HG02852 (cell line): Measurements from ENCODE around the gene SIAE.
A peak's percentile ranks its signal among the peaks of the same experiment; 100 is the strongest.

Source experiments
- ATAC-seq: cut with Tn5 transposase; IDR thresholded peaks from one replicate; pipeline ENCODE4 v1.9.1; 2021; ENCODE audit warnings: mild to moderate bottlenecking, moderate library complexity; ENCODE audit not compliant: unreplicated experiment

Gene SIAE, protein sequence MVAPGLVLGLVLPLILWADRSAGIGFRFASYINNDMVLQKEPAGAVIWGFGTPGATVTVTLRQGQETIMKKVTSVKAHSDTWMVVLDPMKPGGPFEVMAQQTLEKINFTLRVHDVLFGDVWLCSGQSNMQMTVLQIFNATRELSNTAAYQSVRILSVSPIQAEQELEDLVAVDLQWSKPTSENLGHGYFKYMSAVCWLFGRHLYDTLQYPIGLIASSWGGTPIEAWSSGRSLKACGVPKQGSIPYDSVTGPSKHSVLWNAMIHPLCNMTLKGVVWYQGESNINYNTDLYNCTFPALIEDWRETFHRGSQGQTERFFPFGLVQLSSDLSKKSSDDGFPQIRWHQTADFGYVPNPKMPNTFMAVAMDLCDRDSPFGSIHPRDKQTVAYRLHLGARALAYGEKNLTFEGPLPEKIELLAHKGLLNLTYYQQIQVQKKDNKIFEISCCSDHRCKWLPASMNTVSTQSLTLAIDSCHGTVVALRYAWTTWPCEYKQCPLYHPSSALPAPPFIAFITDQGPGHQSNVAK

GRCh38 chr11:124673333-124674167 is at the start of gene SIAE, which contains the start of gene SPA17:
Gene SIAE (minus strand): TSS chr11:124673739. CDS start chr11:124673708, 31 bp downstream.
Gene SPA17 (plus strand): TSS chr11:124673904. CDS start chr11:124675265, 1,361 bp downstream.
- ATAC-seq, result peak; percentile 88

DNA sequence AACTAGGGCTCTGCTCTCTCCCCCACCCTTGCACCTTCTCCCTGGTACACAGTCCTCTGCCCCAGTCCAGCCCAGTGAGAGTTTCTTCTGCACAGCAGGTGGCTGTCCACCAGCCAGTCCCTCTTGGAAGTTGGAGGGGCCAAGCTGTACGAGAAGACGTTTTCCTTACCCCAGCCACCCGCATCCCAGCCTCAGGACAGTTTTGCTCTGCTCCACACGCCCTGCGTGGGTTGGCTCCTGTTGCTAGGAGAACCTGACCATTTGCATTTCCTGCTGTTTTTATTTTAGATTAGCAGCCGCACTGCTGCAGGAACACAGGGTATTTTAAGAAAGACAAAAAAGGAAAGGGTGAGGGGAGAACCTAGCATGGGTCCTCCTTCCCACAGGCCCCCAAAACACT is 48.6 kb upstream of the SIAE start:
- no peak for ATAC-seq

DNA sequence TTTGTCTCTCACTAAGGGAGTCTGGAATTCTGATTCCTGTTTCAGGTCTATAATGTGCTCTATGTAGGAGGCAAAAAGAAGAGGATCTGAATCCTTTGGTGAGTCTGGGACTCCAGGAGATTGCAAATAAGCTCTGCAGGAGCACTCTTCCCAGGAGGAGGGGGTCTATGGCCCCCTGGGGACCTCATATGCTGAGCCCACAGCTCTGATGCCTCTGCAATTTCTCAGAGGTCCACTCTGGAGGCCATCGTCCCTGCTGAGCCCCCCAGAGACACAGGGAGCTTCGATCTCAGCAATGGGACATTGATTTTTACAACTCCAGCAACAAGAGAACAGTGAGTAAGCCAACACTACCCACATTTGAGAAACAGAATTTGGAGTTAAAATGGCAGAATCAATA is 46.0 kb upstream of the SIAE start:
- no peak for ATAC-seq

DNA sequence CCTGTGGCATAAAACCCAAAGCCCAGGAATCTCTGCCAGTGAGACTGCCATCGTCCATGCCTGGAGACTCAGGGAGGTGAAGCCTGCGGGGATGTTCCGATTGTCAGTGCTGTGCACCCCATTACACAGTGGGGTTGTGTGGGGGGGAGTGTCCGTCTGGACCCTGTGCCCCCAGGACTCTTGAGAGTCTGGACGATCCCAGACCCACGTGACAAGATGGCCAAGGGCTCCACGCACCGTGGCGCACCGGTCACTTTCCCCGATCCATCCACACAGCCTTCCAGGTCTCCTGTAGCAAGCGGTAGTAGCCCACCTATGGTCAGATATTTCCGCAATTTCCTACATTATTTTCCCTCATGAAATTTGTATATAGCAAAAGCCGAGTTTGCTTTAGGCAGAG is 45.3 kb upstream of the SIAE start:
- ATAC-seq, result no peak

- ATAC-seq, result no peak
Measured at GRCh38 chr11:124717786-124718651, 44.5 kb upstream of the SIAE start.

DNA sequence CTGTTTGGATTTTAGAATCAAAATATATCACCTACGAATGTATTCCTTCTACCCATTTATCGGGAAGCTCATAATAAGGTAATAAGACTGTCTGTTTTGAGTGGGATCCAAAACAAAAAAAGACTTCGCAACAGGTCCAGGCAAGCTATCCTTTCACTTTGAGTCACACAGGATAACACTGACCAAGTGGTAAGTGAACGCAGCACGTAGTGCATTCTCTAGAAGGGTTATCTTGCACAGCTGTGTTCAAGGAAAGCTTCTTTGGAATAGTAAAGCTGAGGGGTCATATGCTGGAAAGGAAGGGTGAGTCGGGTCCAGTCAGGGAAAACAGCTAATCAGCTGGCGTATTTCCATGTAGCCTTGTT is 43.9 kb upstream of the SIAE start:
- peak; percentile 59 for ATAC-seq

GRCh38 chr11:124716591-124716990 is 43.1 kb upstream of the SIAE start:
- ATAC-seq, result no peak

DNA sequence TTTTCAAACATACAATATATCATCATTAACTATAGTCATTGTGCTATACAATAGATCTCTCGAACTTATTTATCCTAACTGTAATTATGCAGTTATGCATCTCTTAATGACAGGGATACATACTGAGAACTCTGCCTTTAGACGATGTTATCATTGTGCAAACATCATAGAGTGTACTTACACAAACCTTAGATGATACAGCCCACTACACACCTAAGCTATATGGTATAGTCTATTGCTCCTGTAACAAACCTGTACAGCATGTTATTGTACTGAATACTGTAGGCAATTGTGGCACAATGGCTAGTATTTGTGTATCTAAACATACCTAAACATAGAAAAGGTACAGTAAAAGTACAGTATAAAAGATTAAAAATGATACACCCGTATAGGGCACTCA is 38.9 kb upstream of the SIAE start:
- no peak for ATAC-seq

DNA sequence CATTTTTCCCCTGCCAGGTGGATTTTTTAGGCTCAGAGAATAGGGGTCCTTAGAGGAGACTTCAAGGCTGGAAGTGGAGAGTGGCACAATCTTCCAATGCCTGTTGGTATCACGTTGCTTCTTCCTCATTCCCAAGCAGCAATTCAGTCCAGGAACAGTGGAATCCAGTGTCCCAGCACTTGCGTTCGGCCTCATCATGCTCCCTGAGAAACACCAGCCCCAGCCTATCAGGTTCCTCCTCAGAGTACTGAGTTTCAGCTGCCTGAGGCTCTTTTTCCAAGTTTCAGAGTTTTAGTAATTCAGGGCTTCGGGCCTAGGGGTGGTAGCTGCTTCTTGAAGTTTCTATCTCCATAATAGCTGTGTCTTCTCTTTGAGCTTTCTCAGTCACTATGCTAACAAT is 34.3 kb upstream of the SIAE start:
- ATAC-seq, result no peak

DNA sequence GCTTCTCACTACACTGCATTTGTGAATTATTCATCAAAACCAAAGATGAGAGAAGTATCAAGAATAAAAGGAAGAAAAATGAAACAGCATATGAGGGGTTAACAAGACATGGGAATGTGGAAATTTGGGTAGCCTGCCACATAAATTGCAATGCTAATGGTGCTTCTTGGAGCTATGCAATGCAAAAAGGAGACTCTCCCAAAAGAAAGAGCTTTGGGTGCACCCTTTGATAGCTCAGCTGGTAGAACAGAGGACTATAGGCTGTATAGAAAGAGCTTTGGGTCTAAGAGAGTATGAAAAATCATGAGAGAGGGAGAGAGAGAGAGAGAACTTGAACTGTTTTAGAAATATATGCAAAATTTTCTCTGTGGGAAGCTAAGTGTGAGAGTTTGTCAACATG is 26.5 kb upstream of the SIAE start:
- ATAC-seq, result no peak

DNA sequence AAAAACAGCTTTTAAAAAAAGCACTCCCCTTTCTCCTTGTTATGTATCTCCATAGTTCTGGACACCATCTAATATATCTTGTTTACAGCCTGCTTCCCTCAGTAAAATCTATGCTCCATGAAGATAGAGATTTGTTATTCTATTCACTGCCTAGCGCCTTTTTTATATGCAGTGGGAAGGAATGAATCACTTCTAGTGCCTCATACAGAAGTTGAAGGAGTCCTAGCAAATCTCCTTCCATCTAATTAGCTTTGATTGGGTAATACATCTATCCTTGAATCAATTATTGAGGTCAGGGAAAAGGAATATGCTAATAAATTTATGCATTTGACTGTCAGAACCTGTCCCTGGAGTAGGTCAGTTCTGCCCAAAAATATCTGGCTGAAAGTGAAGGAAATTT is 26.0 kb upstream of the SIAE start:
- no peak for ATAC-seq

DNA sequence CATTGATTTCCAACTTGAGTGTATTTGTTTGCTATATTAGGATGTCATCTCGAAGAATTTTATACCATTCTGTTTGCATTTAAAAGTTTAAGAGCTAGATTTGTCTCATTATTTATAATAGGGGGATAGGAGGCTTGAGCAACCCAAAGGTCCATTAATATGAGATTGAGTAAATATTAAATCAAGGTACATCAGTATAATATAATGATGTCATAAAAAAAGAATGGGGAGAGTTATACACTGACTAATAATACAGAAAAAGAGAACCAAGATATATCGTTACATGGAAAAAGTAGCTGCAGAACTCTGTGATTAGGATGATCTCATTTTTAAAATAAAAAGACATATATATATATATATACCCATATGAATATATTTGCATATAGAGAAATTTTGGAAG is 19.6 kb upstream of the SIAE start:
- no peak for ATAC-seq

DNA sequence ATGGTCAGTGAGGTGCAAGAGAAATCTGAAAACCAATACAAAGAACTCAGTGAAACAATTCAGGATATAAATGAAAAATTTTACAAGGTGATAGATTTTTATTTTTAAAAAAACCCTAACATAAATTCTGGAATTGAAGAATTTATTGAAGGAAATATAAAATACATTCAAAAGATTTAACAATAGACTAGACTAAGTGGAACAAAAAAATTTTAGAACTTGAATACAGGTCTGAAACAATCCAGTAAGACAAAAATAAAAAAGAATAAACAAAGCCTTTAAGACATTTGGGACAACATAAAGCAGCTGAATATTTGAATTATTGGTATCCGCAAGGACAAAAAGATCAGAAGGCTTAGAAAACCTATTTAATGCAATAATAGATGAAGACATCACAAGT is 8.9 kb upstream of the SIAE start:
- no peak for ATAC-seq

GRCh38 chr11:124681421-124681820 is 7.9 kb upstream of the SIAE start:
- ATAC-seq, result no peak

GRCh38 chr11:124678416-124678815 is 4.9 kb upstream of the SIAE start:
- ATAC-seq, result no peak

GRCh38 chr11:124676386-124676785 is 2.8 kb upstream of the SIAE start:
- ATAC-seq, result no peak

DNA sequence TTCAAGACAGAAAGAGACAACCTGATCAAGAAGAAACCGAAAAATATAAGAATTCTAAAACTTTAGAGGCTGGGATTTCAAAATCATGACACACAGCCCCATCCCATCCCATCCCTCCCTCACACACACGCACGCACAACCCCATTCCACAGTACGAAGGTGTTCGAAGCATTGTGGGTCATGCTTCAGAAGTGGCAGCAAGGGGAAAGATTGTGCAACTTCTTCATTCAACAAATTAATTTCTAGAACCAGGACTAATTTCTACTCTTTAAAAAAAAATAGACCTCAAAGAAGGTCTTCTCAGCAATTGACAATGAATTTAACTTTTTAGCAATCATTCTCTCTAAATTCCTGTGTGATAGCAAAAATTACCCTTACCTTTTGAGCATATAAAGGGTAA is 1.0 kb upstream of the SIAE start:
- no peak for ATAC-seq

DNA sequence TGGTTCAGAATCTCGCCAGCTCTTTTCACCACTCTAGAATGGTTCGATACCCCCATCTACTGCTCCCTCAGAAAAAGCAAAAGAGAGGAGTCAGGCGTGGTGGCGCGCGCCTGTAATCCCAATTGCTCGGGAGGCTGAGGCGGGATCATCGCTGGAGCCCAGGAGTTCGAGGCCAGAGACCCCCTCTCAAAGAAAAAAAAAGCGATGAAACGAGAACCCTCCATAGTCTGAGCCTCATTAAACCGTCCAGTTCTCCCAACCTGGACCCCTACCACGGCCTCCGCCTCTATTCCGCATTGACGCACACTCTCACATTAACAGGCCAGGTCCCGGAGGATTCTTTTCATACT is 604 bp upstream of the SIAE start:
- no peak for ATAC-seq

- ATAC-seq, result no peak
Measured at GRCh38 chr11:124672536-124673215, 863 bp downstream of the SIAE start.

DNA sequence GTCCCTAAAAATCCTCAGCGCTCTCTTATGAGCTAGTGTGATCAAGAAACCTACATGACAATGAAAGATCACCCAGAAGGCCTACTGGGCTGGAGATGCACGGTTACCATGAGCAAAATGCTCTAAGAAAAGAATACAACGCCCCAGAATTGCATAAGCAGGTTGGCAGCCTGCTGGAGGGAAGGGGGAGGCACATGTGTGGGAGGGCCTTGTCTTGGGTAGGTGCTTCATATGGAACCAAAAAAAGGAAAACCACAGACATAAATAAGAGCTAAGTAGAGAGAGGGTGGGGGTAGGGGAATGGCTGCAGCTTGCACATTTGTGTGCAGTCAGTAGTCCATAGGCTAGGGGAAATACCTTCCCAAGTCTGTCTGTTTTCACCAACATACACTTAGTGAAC is 2.8 kb downstream of the SIAE start:
- no peak for ATAC-seq
